ENCODE measurements around the gene FAXDC2. TPM values are rescaled to one million over a fixed set of nuclear protein-coding genes. Genes with fewer than 3 reads are reported as not detected.

Gene FAXDC2
- total and polyA plus RNA-seq, 2 of the 13 experiments (the other 11 are each of a cell fraction or from before 2014, with no cell fraction given): 4.7 to 58.8 TPM

DNA sequence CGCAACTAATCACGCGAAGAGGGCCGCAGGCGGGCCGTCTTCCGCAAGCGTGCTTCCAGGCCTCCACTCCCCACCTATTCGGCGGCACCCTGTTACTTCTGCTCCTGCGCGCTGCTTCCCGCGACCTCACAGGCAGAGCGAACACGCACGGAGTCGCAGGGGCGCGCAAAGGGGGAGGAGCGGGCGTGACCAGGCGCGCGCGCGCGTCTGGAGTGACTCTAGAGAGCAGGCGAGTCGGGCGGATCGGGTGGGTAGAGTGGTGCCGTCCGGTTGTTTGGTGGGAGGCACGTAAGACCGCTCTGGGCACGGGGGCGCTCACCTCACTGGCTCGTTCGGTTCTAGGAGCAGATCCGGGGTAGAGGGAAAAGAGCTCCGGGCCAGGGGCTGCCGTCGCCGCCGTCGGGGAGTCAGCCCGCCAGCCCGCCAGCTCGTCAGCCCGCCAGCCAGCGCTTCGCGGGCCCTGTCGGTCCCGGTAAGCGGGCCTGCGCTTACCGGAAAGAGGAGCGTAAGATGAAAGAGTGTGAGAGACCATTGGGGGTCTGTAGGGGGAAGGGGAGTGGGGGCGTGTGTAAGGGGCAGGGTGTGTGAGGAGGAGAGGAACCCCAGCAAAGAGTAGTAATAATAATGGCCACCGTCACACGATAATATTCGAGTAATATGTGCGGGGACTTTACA, 8.0 kb upstream of the FAXDC2 start, which contains the start of gene CNOT8 (continued):
- TF ChIP-seq ZMYM4 (CRISPR knock-in tag; IDR thresholded peaks at IDR 0.05) (0 out of 2 replicates have a peak, but pooled peaks have one; percentile 65), ZFP36 (IDR thresholded peaks at IDR 0.05; ENCODE audit: borderline replicate concordance, low read depth, low read length, partially characterized antibody) (no peak), POLR2A (IDR thresholded peaks at IDR 0.05; ENCODE audit: insufficient read depth in 1 of 2, low read depth in 2 of 2, low read length in 2 of 2) (peak; percentile 73 to 83), MAFG (CRISPR knock-in tag; IDR thresholded peaks at IDR 0.05) (no peak), CREB1 (IDR thresholded peaks at IDR 0.05) (peak; percentile 62; the same call in 1 of the 2 replicates), CREB1 (CRISPR knock-in tag; IDR thresholded peaks at IDR 0.05) (no peak; the same call in none of the 2 replicates), ZNF761 (CRISPR knock-in tag; conservative IDR thresholded peaks at IDR 0.05) (no peak), SRSF4 (IDR thresholded peaks at IDR 0.05; ENCODE audit: low read depth, low read length, poor library complexity, severe bottlenecking) (no peak), KLF13 (CRISPR knock-in tag; IDR thresholded peaks at IDR 0.05) (no peak), ZMAT3 (CRISPR knock-in tag; conservative IDR thresholded peaks at IDR 0.05) (0 out of 2 replicates have a peak, but pooled peaks have one; percentile 40), PHF5A (CRISPR knock-in tag; IDR thresholded peaks at IDR 0.05; ENCODE audit: low read depth, unreplicated experiment) (no peak), U2AF1 (optimal IDR thresholded peaks at IDR 0.05; ENCODE audit: low read depth, low read length) (peak; percentile 77), TEAD2 (CRISPR knock-in tag; IDR thresholded peaks at IDR 0.05) (no peak), ZNF326 (CRISPR knock-in tag; IDR thresholded peaks at IDR 0.05; ENCODE audit: borderline replicate concordance) (no peak), ZNF839 (CRISPR knock-in tag; IDR thresholded peaks at IDR 0.05; ENCODE audit: borderline replicate concordance) (0 out of 2 replicates have a peak, but pooled peaks have one; percentile 87), HNRNPLL (IDR thresholded peaks at IDR 0.05; ENCODE audit: low read depth, low read length, poor library complexity, severe bottlenecking) (peak; percentile 80), SOX6 (IDR thresholded peaks at IDR 0.05) (no peak), SOX6 (CRISPR knock-in tag; IDR thresholded peaks at IDR 0.05) (peak; percentile 82), MAF1 (CRISPR knock-in tag; IDR thresholded peaks at IDR 0.05; ENCODE audit: borderline replicate concordance) (no peak), GTF2F1 (IDR thresholded peaks at IDR 0.05; ENCODE audit: low read length) (no peak), SCMH1 (CRISPR knock-in tag; IDR thresholded peaks at IDR 0.05; ENCODE audit: borderline replicate concordance) (no peak)
- TF ChIP-seq, protein P1, sequence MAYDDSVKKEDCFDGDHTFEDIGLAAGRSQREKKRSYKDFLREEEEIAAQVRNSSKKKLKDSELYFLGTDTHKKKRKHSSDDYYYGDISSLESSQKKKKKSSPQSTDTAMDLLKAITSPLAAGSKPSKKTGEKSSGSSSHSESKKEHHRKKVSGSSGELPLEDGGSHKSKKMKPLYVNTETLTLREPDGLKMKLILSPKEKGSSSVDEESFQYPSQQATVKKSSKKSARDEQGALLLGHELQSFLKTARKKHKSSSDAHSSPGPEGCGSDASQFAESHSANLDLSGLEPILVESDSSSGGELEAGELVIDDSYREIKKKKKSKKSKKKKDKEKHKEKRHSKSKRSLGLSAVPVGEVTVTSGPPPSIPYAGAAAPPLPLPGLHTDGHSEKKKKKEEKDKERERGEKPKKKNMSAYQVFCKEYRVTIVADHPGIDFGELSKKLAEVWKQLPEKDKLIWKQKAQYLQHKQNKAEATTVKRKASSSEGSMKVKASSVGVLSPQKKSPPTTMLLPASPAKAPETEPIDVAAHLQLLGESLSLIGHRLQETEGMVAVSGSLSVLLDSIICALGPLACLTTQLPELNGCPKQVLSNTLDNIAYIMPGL (CRISPR knock-in tag; IDR thresholded peaks at IDR 0.05; ENCODE audit: borderline replicate concordance in 1 of 2, low read depth in 1 of 2): peak in 1 of 2 experiments; percentile 89; a peak in 2 of 4 replicates
- TF ChIP-seq, protein P2, sequence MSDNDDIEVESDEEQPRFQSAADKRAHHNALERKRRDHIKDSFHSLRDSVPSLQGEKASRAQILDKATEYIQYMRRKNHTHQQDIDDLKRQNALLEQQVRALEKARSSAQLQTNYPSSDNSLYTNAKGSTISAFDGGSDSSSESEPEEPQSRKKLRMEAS (IDR thresholded peaks at IDR 0.05): peak; percentile 80
- TF ChIP-seq, protein P3, sequence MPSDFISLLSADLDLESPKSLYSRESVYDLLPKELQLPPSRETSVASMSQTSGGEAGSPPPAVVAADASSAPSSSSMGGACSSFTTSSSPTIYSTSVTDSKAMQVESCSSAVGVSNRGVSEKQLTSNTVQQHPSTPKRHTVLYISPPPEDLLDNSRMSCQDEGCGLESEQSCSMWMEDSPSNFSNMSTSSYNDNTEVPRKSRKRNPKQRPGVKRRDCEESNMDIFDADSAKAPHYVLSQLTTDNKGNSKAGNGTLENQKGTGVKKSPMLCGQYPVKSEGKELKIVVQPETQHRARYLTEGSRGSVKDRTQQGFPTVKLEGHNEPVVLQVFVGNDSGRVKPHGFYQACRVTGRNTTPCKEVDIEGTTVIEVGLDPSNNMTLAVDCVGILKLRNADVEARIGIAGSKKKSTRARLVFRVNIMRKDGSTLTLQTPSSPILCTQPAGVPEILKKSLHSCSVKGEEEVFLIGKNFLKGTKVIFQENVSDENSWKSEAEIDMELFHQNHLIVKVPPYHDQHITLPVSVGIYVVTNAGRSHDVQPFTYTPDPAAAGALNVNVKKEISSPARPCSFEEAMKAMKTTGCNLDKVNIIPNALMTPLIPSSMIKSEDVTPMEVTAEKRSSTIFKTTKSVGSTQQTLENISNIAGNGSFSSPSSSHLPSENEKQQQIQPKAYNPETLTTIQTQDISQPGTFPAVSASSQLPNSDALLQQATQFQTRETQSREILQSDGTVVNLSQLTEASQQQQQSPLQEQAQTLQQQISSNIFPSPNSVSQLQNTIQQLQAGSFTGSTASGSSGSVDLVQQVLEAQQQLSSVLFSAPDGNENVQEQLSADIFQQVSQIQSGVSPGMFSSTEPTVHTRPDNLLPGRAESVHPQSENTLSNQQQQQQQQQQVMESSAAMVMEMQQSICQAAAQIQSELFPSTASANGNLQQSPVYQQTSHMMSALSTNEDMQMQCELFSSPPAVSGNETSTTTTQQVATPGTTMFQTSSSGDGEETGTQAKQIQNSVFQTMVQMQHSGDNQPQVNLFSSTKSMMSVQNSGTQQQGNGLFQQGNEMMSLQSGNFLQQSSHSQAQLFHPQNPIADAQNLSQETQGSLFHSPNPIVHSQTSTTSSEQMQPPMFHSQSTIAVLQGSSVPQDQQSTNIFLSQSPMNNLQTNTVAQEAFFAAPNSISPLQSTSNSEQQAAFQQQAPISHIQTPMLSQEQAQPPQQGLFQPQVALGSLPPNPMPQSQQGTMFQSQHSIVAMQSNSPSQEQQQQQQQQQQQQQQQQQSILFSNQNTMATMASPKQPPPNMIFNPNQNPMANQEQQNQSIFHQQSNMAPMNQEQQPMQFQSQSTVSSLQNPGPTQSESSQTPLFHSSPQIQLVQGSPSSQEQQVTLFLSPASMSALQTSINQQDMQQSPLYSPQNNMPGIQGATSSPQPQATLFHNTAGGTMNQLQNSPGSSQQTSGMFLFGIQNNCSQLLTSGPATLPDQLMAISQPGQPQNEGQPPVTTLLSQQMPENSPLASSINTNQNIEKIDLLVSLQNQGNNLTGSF (CRISPR knock-in tag; IDR thresholded peaks at IDR 0.05): no peak; the same call in 1 of the 2 replicates

Data from HepG2 (cell line).